ENCODE results near the gene PCNX2. TPM values are rescaled to one million over a fixed set of nuclear protein-coding genes. Genes with fewer than 3 reads are reported as not detected.

Gene PCNX2
- total RNA-seq, 2 donors from 2014 or later: 8.1 to 9.0 TPM

- peaks cover 0 to 15% of the 10 kb centered on the region in 2 donors for H3K4me1 ChIP-seq
- no peak for TF ChIP-seq CTCF (IDR thresholded peaks at IDR 0.05)
- no peak overlapping the region for H3K4me3 ChIP-seq
- H3K9me3 ChIP-seq: no peaks in the 10 kb centered on the region
- no peaks in the 10 kb centered on the region for H3K27me3 ChIP-seq
- no peak overlapping the region for H3K27ac ChIP-seq
- no peak for DNase-seq (ENCODE audit: low spot score)
- H3K36me3 ChIP-seq: no peaks in the 10 kb centered on the region
These were observed 355.8 kb downstream of the PCNX2 start for GRCh38 chr1:232939748-232940147.

GRCh38 chr1:232938926-232939325, 356.6 kb downstream of the PCNX2 start:
- H3K27me3 ChIP-seq: no peaks in the 10 kb centered on the region
- no peak for DNase-seq (ENCODE audit: low spot score)
- H3K27ac ChIP-seq: no peak overlapping the region
- TF ChIP-seq CTCF (IDR thresholded peaks at IDR 0.05): no peak
- H3K36me3 ChIP-seq: no peaks in the 10 kb centered on the region
- peaks cover 0 to 14% of the 10 kb centered on the region in 2 donors for H3K4me1 ChIP-seq
- H3K9me3 ChIP-seq: no peaks in the 10 kb centered on the region
- H3K4me3 ChIP-seq: no peak overlapping the region

GRCh38 chr1:232937741-232938375, 357.7 kb downstream of the PCNX2 start:
- Histone ChIP-seq H3K4me1 (peaks cover 0 to 3% of the 10 kb centered on the region in 2 donors), H3K27ac (no peak overlapping the region), H3K4me3 (no peak overlapping the region), H3K36me3 (no peaks in the 10 kb centered on the region), H3K27me3 (no peaks in the 10 kb centered on the region), H3K9me3 (no peaks in the 10 kb centered on the region)
- no peak for DNase-seq (ENCODE audit: low spot score)
- TF ChIP-seq CTCF (IDR thresholded peaks at IDR 0.05): no peak

- no peak overlapping the region for H3K27ac ChIP-seq
- no peaks in the 10 kb centered on the region for H3K27me3 ChIP-seq
- no peaks in the 10 kb centered on the region for H3K9me3 ChIP-seq
- no peak for TF ChIP-seq CTCF (IDR thresholded peaks at IDR 0.05)
- H3K36me3 ChIP-seq: no peaks in the 10 kb centered on the region
- no peak overlapping the region for H3K4me3 ChIP-seq
- DNase-seq (ENCODE audit: low spot score): no peak
- H3K4me1 ChIP-seq: no peaks in the 10 kb centered on the region
These were observed 358.6 kb downstream of the PCNX2 start for GRCh38 chr1:232936941-232937340.

Other genes starting within 250 kb of the PCNX2 start
- 1 to 10 TPM; 1.2 to 1.4 TPM for gene MAP3K21, start 32.0 kb upstream of the PCNX2 start, total RNA-seq

Measured in right atrium auricular region (tissue), 2 donors.